GM12878 (cell line): ENCODE results near the gene SESN3. TPM values are rescaled to one million over a fixed set of nuclear protein-coding genes. Genes with fewer than 3 reads are reported as not detected.

Experiments
- ATAC-seq: fragments of 200-7000 bp; cut with Tn5 transposase; 3 replicates; pipeline ENCODE4 v1.9.1; 2020; ENCODE audit warnings: mild to moderate bottlenecking, moderate library complexity
- BruUV-seq: library from RNA; stranded (reverse); fragments of 400-500 nt; replicated peaks from 2 replicates; lab custom pipeline; 2021; lab: Mats Ljungman, UMichigan
- CTCF ChIA-PET: fragments of 300-600 bp; sonication (Branson Sonifier 250); formaldehyde crosslinking; extraction: SDS; loops from one replicate; lab custom pipeline; 2021; ENCODE audit warnings: inconsistent platforms; lab: Yijun Ruan, JAX
- POLR2A ChIA-PET: fragments of 350-600 bp; formaldehyde crosslinking; extraction: SDS; loops from one replicate; lab custom pipeline; 2021; ENCODE audit warnings: inconsistent platforms; lab: Charles Lee
- RAD21 ChIA-PET: fragments of 300-600 bp; sonication (Branson Sonifier 250); formaldehyde crosslinking; loops from one replicate; lab custom pipeline; 2023; ENCODE audit warnings: antibody characterized with exemption; ENCODE audit not compliant: unreplicated experiment; lab: Charles Lee
- SMC1A ChIA-PET: fragments of 300-600 bp; sonication (Branson Sonifier 250); formaldehyde crosslinking; loops from one replicate; lab custom pipeline; 2023; ENCODE audit not compliant: unreplicated experiment, uncharacterized antibody; lab: Charles Lee
- DNase-seq: peaks from one replicate; pipeline ENCODE4 v3.0.0-alpha.2; 2011; ENCODE audit warnings: low read depth, low spot score
- FAIRE-seq: peaks from 3 replicates; lab custom pipeline; 2011; peaks lifted over from hg19 to GRCh38; lab: Jason Lieb, UNC
- H2AFZ ChIP-seq: 2 replicates; pipeline ENCODE4 v1.6.0; 2011; ENCODE audit warnings: low read depth, low read length, control low read depth; ENCODE audit not compliant: control insufficient read depth
- H3K27ac ChIP-seq: 2 replicates; pipeline ENCODE4 v1.5.1; 2011; ENCODE audit warnings: control low read depth; ENCODE audit not compliant: control insufficient read depth, insufficient read depth
- H3K27me3 ChIP-seq, 2 experiments: replicated peaks in 1 of 2; 2 replicates each; pipeline versions ENCODE4 v1.6.0 to v1.6.1; 2011; ENCODE audit warnings: low read length in 1 of 2; ENCODE audit not compliant: control insufficient read depth in 2 of 2, insufficient read depth in 2 of 2
- H3K36me3 ChIP-seq, 2 experiments: 2 replicates each; pipeline ENCODE4 v1.5.1; 2011; ENCODE audit warnings: low read length in 1 of 2; ENCODE audit not compliant: control insufficient read depth in 2 of 2, insufficient read depth in 2 of 2
- H3K4me1 ChIP-seq: 2 replicates; pipeline ENCODE4 v1.6.1; 2011; ENCODE audit warnings: mild to moderate bottlenecking, low read length, moderate library complexity, mixed read lengths; ENCODE audit not compliant: control insufficient read depth, insufficient read depth
- H3K4me2 ChIP-seq: 2 replicates; pipeline ENCODE4 v1.6.0; 2011; ENCODE audit warnings: control low read depth; ENCODE audit not compliant: control insufficient read depth, insufficient read depth
- H3K4me3 ChIP-seq: fragments of 200-600 bp; sonication (generic); 2 replicates; pipeline ENCODE4 v1.5.1; 2016
- H3K79me2 ChIP-seq: 2 replicates; pipeline ENCODE4 v1.6.0; 2011; ENCODE audit warnings: low read length; ENCODE audit not compliant: control insufficient read depth, insufficient read depth
- H3K9ac ChIP-seq: 2 replicates; pipeline ENCODE4 v1.8.0; 2011; ENCODE audit warnings: low read length, control low read depth, mixed read lengths; ENCODE audit not compliant: control insufficient read depth, insufficient read depth
- H3K9me3 ChIP-seq: replicated peaks from 3 replicates; pipeline ENCODE4 v1.5.1; 2011; ENCODE audit warnings: mild to moderate bottlenecking, low read length; ENCODE audit not compliant: control insufficient read depth, insufficient read depth
- H4K20me1 ChIP-seq: 2 replicates; pipeline ENCODE4 v1.6.0; 2011; ENCODE audit not compliant: control insufficient read depth, insufficient read depth
- CEBPB ChIP-seq, 2 experiments: fragments of 150-350 bp in 1 of 2; IDR thresholded peaks; 2 replicates each; pipeline ENCODE4 v1.6.1; 2012 to 2014; ENCODE audit warnings: low read depth in 2 of 2, low read length in 2 of 2, borderline replicate concordance in 1 of 2, inconsistent platforms in 1 of 2
- DPF2 ChIP-seq: fragments of 450-650 bp; IDR thresholded peaks from 2 replicates; pipeline ENCODE4 v1.6.1; 2017; ENCODE audit warnings: mild to moderate bottlenecking
- FOXM1 ChIP-seq: IDR thresholded peaks from 2 replicates; pipeline ENCODE4 v1.6.1; 2012; ENCODE audit warnings: low read depth, mild to moderate bottlenecking, inconsistent platforms, low read length, moderate library complexity
- LARP7 ChIP-seq: fragments of 450-650 bp; IDR thresholded peaks from 2 replicates; pipeline ENCODE4 v1.6.1; 2017; ENCODE audit warnings: mild to moderate bottlenecking
- MYB ChIP-seq: fragments of 150-350 bp; IDR thresholded peaks from 2 replicates; pipeline ENCODE4 v1.6.1; 2014; ENCODE audit warnings: mild to moderate bottlenecking, low read depth, low read length, borderline replicate concordance
- NFYA ChIP-seq: IDR thresholded peaks from 2 replicates; pipeline ENCODE4 v1.6.1; 2011; ENCODE audit warnings: low read depth, mild to moderate bottlenecking, low read length, improper control_type of control experiment, borderline replicate concordance
- POLR2A ChIP-seq: IDR thresholded peaks from 2 replicates; pipeline ENCODE4 v1.6.1; 2011; ENCODE audit warnings: low read depth, mild to moderate bottlenecking, low read length
- SP1 ChIP-seq: IDR thresholded peaks from one replicate; pipeline ENCODE4 v1.6.1; 2011; ENCODE audit warnings: low read depth, low read length
- TCF12 ChIP-seq: IDR thresholded peaks from 2 replicates; pipeline ENCODE4 v1.6.1; 2011; ENCODE audit warnings: low read depth, mild to moderate bottlenecking, low read length
- ZZZ3 ChIP-seq: IDR thresholded peaks from 2 replicates; pipeline ENCODE4 v1.6.1; 2011; ENCODE audit warnings: low read depth; ENCODE audit not compliant: control insufficient read depth, insufficient read length
- WGBS: methylation state at CpG from one replicate; pipeline ENCODE4 v1.1.6; 2016; ENCODE audit warnings: low lambda C conversion rate; ENCODE audit not compliant: insufficient replicate concordance, insufficient coverage; ENCODE audit errors: missing lambda C conversion rate; 5-methylcytosine and 5-hydroxymethylcytosine counted together
- in situ Hi-C: fragments of 300-500 bp; cut with MboI; formaldehyde crosslinking; loops from 9 replicates; pipeline ENCODE4 v1.14.3; 2018; ENCODE audit warnings: mixed read lengths
- intact Hi-C: fragments of 100-400 bp; cut with micrococcal nuclease; formaldehyde crosslinking; loops from one replicate; pipeline ENCODE4 v1.14.2; 2022; ENCODE audit not compliant: unreplicated experiment
- polyA plus RNA-seq, 11 experiments: library from polyadenylated mRNA; depleted of rRNA in 4 of 11; unstranded in 6 of 11; stranded (reverse) in 5 of 11; fragments of >200 nt; fragmentation: Nextera tagmentation in 4 of 11; fragmentation: Illumina TruSeq in 1 of 11; extraction: Ambion mirVana in 4 of 11; extraction: Trizol in 1 of 11; gene quantifications; 1 replicate in 1 of 11; 2 replicates in 10 of 11; pipeline versions ENCODE4 v1.2.1 to v1.2.3, GENCODE V29; 2011 to 2016; ENCODE audit warnings: inconsistent platforms in 2 of 11, missing spikeins in 2 of 11, low read depth in 1 of 11
- total RNA-seq, 4 experiments: library from RNA; depleted of rRNA in 3 of 4; stranded (reverse); fragments of >200 nt in 3 of 4; fragmentation: Illumina TruSeq in 1 of 4; extraction: Trizol in 1 of 4; gene quantifications; 2 replicates each; pipeline versions ENCODE4 v1.2.1 to v1.2.3, GENCODE V29; 2013 to 2021
- TF ChIP-seq, protein P1 (sequence below): fragments of 450-650 bp; formaldehyde crosslinking; IDR thresholded peaks from 2 replicates; pipeline ENCODE4 v1.4.0; 2022; ENCODE audit warnings: mild to moderate bottlenecking, moderate library complexity
- TF ChIP-seq, protein P2 (sequence below): IDR thresholded peaks from 2 replicates; pipeline ENCODE4 v1.6.1; 2011; ENCODE audit warnings: low read depth, low read length, improper control_type of control experiment, borderline replicate concordance
- TF ChIP-seq, protein P3 (sequence below): fragments of 450-650 bp; IDR thresholded peaks from 2 replicates; pipeline ENCODE4 v1.6.1; 2017; ENCODE audit warnings: mild to moderate bottlenecking, low read depth, inconsistent platforms; ENCODE audit not compliant: poor library complexity, severe bottlenecking

SESN3 gene
- total and polyA plus RNA-seq, 10 of the 15 experiments (the other 5 are each of a cell fraction or from before 2014, with no cell fraction given): 0.64 to 6.7 (median 3.0) TPM

DNA sequence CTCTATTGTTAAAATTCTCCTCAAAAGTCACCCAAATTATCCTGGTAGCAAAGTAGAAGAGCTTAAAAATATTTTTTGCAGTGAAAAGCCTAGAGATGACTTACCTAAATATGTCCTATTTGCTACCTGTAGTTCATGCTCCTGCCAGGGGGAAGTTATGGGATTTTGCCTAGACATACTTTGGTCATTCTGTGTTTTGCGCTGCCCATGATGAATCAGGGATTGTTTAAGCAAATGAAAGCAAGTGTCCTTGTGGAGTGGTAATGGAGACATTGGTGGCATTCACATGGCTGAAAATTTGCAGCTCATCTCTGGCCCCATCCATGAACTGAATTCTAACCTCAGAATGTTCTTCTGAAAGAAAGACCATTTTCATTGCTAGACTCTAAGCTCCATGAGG is 14.6 kb upstream of the SESN3 start:
- no peak for FAIRE-seq

More for the DNA sequence above, 14.6 kb upstream of the SESN3 start:
- Histone ChIP-seq H3K4me1 (peaks cover 26% of the 10 kb centered on the region), H3K79me2 (no peaks in the 10 kb centered on the region), H4K20me1 (no peaks in the 10 kb centered on the region), H3K27ac (no peak overlapping the region), H2AFZ (no peak overlapping the region), H3K27me3 (no peaks in the 10 kb centered on the region), H3K4me2 (no peak overlapping the region), H3K36me3 (no peaks in the 10 kb centered on the region), H3K9me3 (no peaks in the 10 kb centered on the region), H3K9ac (no peak overlapping the region), H3K4me3 (no peak overlapping the region)
- TF ChIP-seq FOXM1 (no peak), NFYA (no peak), SP1 (no peak), POLR2A (no peak), TCF12 (no peak), MYB (no peak), LARP7 (no peak), ZZZ3 (no peak), CEBPB (IDR thresholded peaks at IDR 0.05; ENCODE audit: borderline replicate concordance in 1 of 2, low read depth in 2 of 2, low read length in 2 of 2) (no peak), DPF2 (no peak)
- TF ChIP-seq, protein P1, sequence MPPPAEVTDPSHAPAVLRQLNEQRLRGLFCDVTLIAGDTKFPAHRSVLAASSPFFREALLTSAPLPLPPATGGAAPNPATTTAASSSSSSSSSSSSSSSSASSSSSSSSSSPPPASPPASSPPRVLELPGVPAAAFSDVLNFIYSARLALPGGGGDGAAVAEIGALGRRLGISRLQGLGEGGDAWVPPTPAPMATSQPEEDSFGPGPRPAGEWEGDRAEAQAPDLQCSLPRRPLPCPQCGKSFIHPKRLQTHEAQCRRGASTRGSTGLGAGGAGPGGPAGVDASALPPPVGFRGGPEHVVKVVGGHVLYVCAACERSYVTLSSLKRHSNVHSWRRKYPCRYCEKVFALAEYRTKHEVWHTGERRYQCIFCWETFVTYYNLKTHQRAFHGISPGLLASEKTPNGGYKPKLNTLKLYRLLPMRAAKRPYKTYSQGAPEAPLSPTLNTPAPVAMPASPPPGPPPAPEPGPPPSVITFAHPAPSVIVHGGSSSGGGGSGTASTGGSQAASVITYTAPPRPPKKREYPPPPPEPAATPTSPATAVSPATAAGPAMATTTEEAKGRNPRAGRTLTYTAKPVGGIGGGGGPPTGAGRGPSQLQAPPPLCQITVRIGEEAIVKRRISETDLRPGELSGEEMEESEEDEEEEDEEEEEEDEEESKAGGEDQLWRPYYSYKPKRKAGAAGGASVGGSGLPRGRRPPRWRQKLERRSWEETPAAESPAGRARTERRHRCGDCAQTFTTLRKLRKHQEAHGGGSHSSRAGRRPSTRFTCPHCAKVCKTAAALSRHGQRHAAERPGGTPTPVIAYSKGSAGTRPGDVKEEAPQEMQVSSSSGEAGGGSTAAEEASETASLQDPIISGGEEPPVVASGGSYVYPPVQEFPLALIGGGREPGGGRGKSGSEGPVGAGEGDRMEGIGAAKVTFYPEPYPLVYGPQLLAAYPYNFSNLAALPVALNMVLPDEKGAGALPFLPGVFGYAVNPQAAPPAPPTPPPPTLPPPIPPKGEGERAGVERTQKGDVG (CRISPR knock-in tag): no peak
- TF ChIP-seq, protein P2, sequence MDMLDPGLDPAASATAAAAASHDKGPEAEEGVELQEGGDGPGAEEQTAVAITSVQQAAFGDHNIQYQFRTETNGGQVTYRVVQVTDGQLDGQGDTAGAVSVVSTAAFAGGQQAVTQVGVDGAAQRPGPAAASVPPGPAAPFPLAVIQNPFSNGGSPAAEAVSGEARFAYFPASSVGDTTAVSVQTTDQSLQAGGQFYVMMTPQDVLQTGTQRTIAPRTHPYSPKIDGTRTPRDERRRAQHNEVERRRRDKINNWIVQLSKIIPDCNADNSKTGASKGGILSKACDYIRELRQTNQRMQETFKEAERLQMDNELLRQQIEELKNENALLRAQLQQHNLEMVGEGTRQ: no peak
- TF ChIP-seq, protein P3, sequence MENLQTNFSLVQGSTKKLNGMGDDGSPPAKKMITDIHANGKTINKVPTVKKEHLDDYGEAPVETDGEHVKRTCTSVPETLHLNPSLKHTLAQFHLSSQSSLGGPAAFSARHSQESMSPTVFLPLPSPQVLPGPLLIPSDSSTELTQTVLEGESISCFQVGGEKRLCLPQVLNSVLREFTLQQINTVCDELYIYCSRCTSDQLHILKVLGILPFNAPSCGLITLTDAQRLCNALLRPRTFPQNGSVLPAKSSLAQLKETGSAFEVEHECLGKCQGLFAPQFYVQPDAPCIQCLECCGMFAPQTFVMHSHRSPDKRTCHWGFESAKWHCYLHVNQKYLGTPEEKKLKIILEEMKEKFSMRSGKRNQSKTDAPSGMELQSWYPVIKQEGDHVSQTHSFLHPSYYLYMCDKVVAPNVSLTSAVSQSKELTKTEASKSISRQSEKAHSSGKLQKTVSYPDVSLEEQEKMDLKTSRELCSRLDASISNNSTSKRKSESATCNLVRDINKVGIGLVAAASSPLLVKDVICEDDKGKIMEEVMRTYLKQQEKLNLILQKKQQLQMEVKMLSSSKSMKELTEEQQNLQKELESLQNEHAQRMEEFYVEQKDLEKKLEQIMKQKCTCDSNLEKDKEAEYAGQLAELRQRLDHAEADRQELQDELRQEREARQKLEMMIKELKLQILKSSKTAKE: no peak
- in situ Hi-C loops (no loop called here), intact Hi-C loops (loop anchor here (5.0 kb wide), 1 partner anchor 92 kb away; no protein-coding TSS in a partner anchor)
- 43% methylated on average over 1 of the region's 1 CpG for WGBS
- SMC1A ChIA-PET: interaction anchor here (1.1 to 6.9 kb wide), 9 partner anchors 10 to 465 kb away, joined by 3 to 91 read pairs (median 8); partner anchors contain the start of gene SESN3
- RAD21 ChIA-PET: interaction anchor here (0.6 to 9.8 kb wide), 6 partner anchors 8 to 460 kb away, joined by 3 to 115 read pairs (median 3); partner anchors contain the start of gene SESN3
- POLR2A ChIA-PET: interaction anchor here (1.5 to 4.4 kb wide), 3 partner anchors 9 to 449 kb away, joined by 3 to 60 read pairs (median 55); partner anchors contain the start of gene SESN3
- CTCF ChIA-PET: interaction anchor here (0.7 to 2.5 kb wide), 7 partner anchors 8 to 1146 kb away, joined by 3 to 14 read pairs (median 5); partner anchors contain the start of gene SESN3
- no TSS peak for BruUV-seq
- ATAC-seq (no peak), DNase-seq (no peak)
